GM18508 (cell line): Measurements from ENCODE around the gene ACTN2.

Experiments
- ATAC-seq: cut with Tn5 transposase; IDR thresholded peaks from one replicate; pipeline ENCODE4 v1.9.1; 2021; ENCODE audit warnings: moderate number of reproducible peaks; ENCODE audit not compliant: insufficient read depth, unreplicated experiment

The ACTN2 gene

GRCh38 chr1:236812334-236813030 lies 126.2 kb downstream of the ACTN2 start:
- ATAC-seq = no peak
